GM12892 (cell line): Measurements from ENCODE around the gene PRUNE2.

Source experiments
- POLR2A ChIP-seq: IDR thresholded peaks from 2 replicates; pipeline ENCODE4 v1.6.1; 2011; ENCODE audit warnings: low read depth, low read length, control low read depth
- POLR2AphosphoS5 ChIP-seq: IDR thresholded peaks from 2 replicates; pipeline ENCODE4 v1.6.1; 2011; ENCODE audit warnings: low read depth, low read length, control low read depth

DNA sequence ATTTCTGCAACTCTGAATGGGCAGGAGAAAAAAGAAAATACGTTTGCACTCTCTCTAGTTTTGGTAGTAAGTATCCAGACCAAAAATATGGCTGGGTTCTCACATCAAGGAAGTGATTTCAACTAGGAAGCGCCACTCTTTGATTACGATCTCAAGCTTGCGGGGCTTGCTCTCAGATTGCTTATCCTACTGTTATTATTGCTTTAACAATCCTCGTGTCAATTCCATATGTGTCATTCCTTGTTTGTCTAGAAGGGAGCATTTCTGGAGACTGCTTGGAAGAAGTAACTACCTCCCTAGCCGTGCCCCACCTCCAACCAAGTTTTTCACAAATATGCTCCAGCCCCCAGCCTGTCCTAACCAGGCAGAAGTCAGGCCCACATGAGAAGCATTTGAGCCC is 3.5 kb downstream of the PRUNE2 start:
- no peak for TF ChIP-seq POLR2AphosphoS5
- TF ChIP-seq POLR2A, result no peak
